Lower leg skin (tissue), 3 donors: Measurements from ENCODE around the gene LILRA6.

Source experiments
- POLR2A ChIP-seq, 2 donors: fragments of 450-650 bp; IDR thresholded peaks; one replicate each; pipeline ENCODE4 v1.6.1; 2016 to 2017; ENCODE audit warnings: antibody characterized with exemption in 2 of 2, mild to moderate bottlenecking in 1 of 2, moderate library complexity in 1 of 2
- TF ChIP-seq, protein P1 (sequence below), 3 donors: fragments of 450-650 bp; IDR thresholded peaks; one replicate each; pipeline ENCODE4 v1.5.1; 2016; ENCODE audit warnings: antibody characterized with exemption in 3 of 3, mild to moderate bottlenecking in 3 of 3, moderate library complexity in 2 of 3

DNA sequence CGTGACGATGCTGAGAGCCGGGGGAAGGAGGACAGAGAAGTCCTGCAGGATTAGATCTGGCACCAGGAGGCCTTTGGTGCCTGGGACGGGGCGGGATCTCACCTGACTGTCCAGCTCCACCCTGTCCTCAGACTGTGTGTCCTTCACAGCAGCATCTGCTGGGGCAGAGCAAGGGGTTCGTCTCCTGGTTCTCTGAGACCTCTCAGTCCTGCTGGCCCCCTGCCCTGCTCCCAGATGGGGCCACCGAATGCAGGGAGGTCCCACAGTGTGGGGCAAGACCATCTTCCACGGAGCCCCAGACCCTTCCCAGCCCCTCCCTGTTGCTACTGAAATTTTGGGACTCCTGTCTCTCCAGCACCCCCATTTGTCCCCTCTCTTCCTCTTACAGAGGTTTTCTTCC is 24.3 kb downstream of the LILRA6 start:
- TF ChIP-seq, protein P1, sequence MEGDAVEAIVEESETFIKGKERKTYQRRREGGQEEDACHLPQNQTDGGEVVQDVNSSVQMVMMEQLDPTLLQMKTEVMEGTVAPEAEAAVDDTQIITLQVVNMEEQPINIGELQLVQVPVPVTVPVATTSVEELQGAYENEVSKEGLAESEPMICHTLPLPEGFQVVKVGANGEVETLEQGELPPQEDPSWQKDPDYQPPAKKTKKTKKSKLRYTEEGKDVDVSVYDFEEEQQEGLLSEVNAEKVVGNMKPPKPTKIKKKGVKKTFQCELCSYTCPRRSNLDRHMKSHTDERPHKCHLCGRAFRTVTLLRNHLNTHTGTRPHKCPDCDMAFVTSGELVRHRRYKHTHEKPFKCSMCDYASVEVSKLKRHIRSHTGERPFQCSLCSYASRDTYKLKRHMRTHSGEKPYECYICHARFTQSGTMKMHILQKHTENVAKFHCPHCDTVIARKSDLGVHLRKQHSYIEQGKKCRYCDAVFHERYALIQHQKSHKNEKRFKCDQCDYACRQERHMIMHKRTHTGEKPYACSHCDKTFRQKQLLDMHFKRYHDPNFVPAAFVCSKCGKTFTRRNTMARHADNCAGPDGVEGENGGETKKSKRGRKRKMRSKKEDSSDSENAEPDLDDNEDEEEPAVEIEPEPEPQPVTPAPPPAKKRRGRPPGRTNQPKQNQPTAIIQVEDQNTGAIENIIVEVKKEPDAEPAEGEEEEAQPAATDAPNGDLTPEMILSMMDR (IDR thresholded peaks at IDR 0.05) = no peak
- no peak for TF ChIP-seq POLR2A (IDR thresholded peaks at IDR 0.05)
